C4-2B (cell line): Measurements from ENCODE around the gene MPDZ.

Experiments
- ZFX ChIP-seq: fragments of 450-650 bp; IDR thresholded peaks from 2 replicates; pipeline ENCODE4 v1.6.1; 2017
- TF ChIP-seq, protein P1 (sequence below): fragments of 450-650 bp; conservative IDR thresholded peaks from 2 replicates; pipeline ENCODE4 v1.5.1; 2017; ENCODE audit warnings: mild to moderate bottlenecking

DNA sequence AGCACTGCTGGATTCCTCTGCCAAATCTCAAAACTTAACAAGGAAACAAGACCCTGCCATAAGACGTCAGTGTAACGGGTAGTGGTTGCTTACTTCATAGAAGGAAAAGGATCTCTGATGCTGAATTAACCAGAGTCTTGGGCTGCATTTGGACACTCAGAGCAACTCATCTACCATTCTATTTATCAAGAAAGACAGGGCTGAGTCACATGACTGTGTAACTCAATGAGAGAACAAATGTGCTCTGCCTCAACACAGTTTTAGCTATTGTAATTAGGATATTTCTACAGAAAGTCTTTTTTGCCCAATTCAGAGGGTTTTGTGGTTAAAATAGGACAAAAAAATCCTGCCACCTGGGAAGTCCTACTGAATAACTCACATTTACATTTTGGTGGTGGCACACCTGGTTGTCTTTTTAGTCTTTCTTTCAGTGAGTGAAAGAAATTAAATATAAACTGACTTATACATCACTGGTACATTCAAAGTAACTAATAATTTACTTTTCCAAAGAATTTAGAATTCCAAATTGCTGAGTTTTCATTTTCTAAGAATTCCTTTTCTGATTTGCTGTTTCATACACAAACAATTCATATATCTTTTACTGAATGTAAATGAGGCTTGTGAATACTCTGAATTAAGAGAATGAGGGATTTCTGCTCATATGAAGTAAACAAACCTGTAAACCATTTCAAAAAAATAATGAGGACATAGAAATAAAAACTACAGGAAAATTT, 104.4 kb downstream of the MPDZ start:
- TF ChIP-seq, protein P1, sequence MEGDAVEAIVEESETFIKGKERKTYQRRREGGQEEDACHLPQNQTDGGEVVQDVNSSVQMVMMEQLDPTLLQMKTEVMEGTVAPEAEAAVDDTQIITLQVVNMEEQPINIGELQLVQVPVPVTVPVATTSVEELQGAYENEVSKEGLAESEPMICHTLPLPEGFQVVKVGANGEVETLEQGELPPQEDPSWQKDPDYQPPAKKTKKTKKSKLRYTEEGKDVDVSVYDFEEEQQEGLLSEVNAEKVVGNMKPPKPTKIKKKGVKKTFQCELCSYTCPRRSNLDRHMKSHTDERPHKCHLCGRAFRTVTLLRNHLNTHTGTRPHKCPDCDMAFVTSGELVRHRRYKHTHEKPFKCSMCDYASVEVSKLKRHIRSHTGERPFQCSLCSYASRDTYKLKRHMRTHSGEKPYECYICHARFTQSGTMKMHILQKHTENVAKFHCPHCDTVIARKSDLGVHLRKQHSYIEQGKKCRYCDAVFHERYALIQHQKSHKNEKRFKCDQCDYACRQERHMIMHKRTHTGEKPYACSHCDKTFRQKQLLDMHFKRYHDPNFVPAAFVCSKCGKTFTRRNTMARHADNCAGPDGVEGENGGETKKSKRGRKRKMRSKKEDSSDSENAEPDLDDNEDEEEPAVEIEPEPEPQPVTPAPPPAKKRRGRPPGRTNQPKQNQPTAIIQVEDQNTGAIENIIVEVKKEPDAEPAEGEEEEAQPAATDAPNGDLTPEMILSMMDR, result no peak
- no peak for TF ChIP-seq ZFX
